Globus pallidus (tissue), 1 donor: ENCODE measurements around the gene NOD1.

ENCODE experiments used
- DNase-seq: peaks from one replicate; pipeline ENCODE4 v3.0.0-alpha.2; 2015; ENCODE audit warnings: low spot score

NOD1 gene

GRCh38 chr7:30470163-30470770, 8.3 kb downstream of the NOD1 start:
- no peak for DNase-seq

- DNase-seq: no peak
Measured at GRCh38 chr7:30469303-30469702, 9.3 kb downstream of the NOD1 start.

- no peak for DNase-seq
Measured at GRCh38 chr7:30468791-30469190, 9.8 kb downstream of the NOD1 start.

GRCh38 chr7:30468041-30468440, 10.5 kb downstream of the NOD1 start:
- DNase-seq: no peak

GRCh38 chr7:30467271-30467670, 11.3 kb downstream of the NOD1 start:
- no peak for DNase-seq

- DNase-seq: no peak
Measured at GRCh38 chr7:30466266-30466665, 12.3 kb downstream of the NOD1 start.

GRCh38 chr7:30465811-30466180, 12.8 kb downstream of the NOD1 start:
- DNase-seq: no peak

- DNase-seq: no peak
Measured at GRCh38 chr7:30465046-30465810, 13.4 kb downstream of the NOD1 start.

- DNase-seq: no peak
Measured at GRCh38 chr7:30464231-30464671, 14.3 kb downstream of the NOD1 start.

GRCh38 chr7:30463405-30464145, 15.0 kb downstream of the NOD1 start:
- DNase-seq: no peak

- no peak for DNase-seq
Measured at GRCh38 chr7:30462179-30462578, 16.4 kb downstream of the NOD1 start.

- DNase-seq: no peak
Measured at GRCh38 chr7:30460246-30460633, 18.3 kb downstream of the NOD1 start.

- DNase-seq: no peak
Measured at GRCh38 chr7:30459591-30460245, 18.9 kb downstream of the NOD1 start.

GRCh38 chr7:30458311-30458710, 20.3 kb downstream of the NOD1 start:
- no peak for DNase-seq

- DNase-seq: no peak
Measured at GRCh38 chr7:30453921-30454320, 24.7 kb downstream of the NOD1 start.

GRCh38 chr7:30453016-30453415, 25.6 kb downstream of the NOD1 start:
- DNase-seq: no peak

GRCh38 chr7:30452280-30452930, 26.2 kb downstream of the NOD1 start:
- no peak for DNase-seq

- DNase-seq: no peak
Measured at GRCh38 chr7:30451539-30452279, 26.9 kb downstream of the NOD1 start.

- DNase-seq: no peak
Measured at GRCh38 chr7:30450983-30451497, 27.5 kb downstream of the NOD1 start.

- DNase-seq: no peak
Measured at GRCh38 chr7:30450240-30450982, 28.2 kb downstream of the NOD1 start.
